ENCODE results near the gene SYTL1.

DNA sequence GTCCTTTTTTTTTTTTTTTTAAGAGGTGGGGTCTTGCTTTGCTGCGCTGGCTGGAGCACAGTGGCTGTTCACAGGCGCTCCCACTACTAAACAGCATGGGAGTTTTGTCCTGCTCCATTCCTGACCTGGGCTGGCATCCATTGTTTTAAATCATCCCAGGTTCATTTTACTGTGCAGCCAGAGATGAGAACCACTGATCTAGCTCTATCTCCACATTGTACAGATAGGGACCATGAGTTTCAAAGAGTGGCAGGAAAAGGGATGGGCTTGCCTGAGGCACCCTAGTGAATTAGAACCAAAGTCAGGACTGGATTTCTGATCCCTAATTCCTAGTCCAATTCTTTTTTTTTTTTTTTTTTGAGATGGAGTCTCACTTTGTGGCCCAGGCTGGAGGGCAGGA, 27.1 kb upstream of the SYTL1 start:
- TF ChIP-seq EZH2 (IDR thresholded peaks at IDR 0.05; ENCODE audit: borderline replicate concordance, low read depth, low read length, severe bottlenecking), result no peak
- no peak for TF ChIP-seq CTCF (IDR thresholded peaks at IDR 0.05; ENCODE audit: borderline replicate concordance, extremely low read depth, low read length, poor library complexity, severe bottlenecking)
